RWPE1 (cell line): Measurements from ENCODE around the gene MYPN.

Experiments used
- CTCF ChIA-PET: fragments of 350-600 bp; sonication (Branson Sonifier 250); formaldehyde crosslinking; extraction: SDS; loops from one replicate; lab custom pipeline; 2021; lab: Yijun Ruan, JAX
- POLR2A ChIA-PET: fragments of 400-600 bp; formaldehyde crosslinking; extraction: SDS; loops from one replicate; lab custom pipeline; 2020; ENCODE audit warnings: antibody characterized with exemption; ENCODE audit not compliant: low non-redundant PET; lab: Yijun Ruan, JAX
- DNase-seq: peaks from one replicate; pipeline ENCODE4 v3.0.0; 2012; ENCODE audit warnings: low spot score
- H3K27ac ChIP-seq: fragments of 450-650 bp; 2 replicates; pipeline ENCODE4 v1.5.1; 2017
- CTCF ChIP-seq: fragments of 450-650 bp; conservative IDR thresholded peaks from 2 replicates; pipeline ENCODE4 v1.5.1; 2017; ENCODE audit warnings: low read depth, mild to moderate bottlenecking

The MYPN gene

GRCh38 chr10:68218786-68219185 is 109.5 kb downstream of the MYPN start:
- CTCF ChIA-PET: no interaction called here
- TF ChIP-seq CTCF: no peak
- no peak for DNase-seq
- POLR2A ChIA-PET: no interaction called here
- no peak overlapping the region for H3K27ac ChIP-seq

GRCh38 chr10:68221196-68221595 is 111.9 kb downstream of the MYPN start:
- no peak for TF ChIP-seq CTCF
- DNase-seq: no peak
- CTCF ChIA-PET: no interaction called here
- H3K27ac ChIP-seq: no peak overlapping the region
- POLR2A ChIA-PET: no interaction called here

- CTCF ChIA-PET: interaction anchor here (2.0 kb wide), 1 partner anchor 10 kb away, joined by 6 read pairs; no protein-coding TSS in a partner anchor
- POLR2A ChIA-PET: no interaction called here
Observed at GRCh38 chr10:68222391-68222790, 113.1 kb downstream of the MYPN start.

GRCh38 chr10:68223535-68224165 is 114.4 kb downstream of the MYPN start:
- POLR2A ChIA-PET: no interaction called here

More at GRCh38 chr10:68222391-68222790, 113.1 kb downstream of the MYPN start:
- no peak for DNase-seq
- no peak overlapping the region for H3K27ac ChIP-seq
- no peak for TF ChIP-seq CTCF

GRCh38 chr10:68224810-68225209 is 115.5 kb downstream of the MYPN start:
- H3K27ac ChIP-seq: no peak overlapping the region
- DNase-seq: no peak
- POLR2A ChIA-PET: no interaction called here
- TF ChIP-seq CTCF: no peak
- CTCF ChIA-PET: no interaction called here

More at GRCh38 chr10:68223535-68224165, 114.4 kb downstream of the MYPN start:
- no peak overlapping the region for H3K27ac ChIP-seq
- DNase-seq: no peak
- CTCF ChIA-PET: interaction anchor here (0.6 to 2.0 kb wide), 3 partner anchors 11 to 111 kb away, joined by 3 to 6 read pairs (median 5); no protein-coding TSS in a partner anchor
- no peak for TF ChIP-seq CTCF

DNA sequence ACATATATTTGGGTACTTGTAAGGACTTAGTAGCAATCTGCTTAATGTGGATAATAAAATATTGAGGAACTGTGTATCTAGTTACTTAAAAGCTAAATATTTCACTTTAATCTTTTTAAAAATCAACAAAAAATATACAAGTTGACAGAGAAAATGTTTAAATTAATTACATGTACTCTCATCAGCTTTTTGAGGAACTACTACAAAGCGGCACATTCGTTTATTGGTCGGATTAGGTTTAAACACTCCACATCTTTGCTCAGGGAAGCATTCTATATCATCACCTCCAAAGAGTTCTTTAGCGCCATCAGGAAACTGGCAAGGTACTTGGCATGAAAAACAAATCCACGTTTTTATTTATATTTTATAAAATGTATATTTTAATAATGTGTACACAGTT is 121.0 kb downstream of the MYPN start:
- POLR2A ChIA-PET: no interaction called here
- TF ChIP-seq CTCF: no peak

More for the DNA sequence above, 121.0 kb downstream of the MYPN start:
- DNase-seq: no peak
- no peak overlapping the region for H3K27ac ChIP-seq
- CTCF ChIA-PET: interaction anchor here (1.0 to 1.6 kb wide), 3 partner anchors 17 to 72 kb away, joined by 3 to 4 read pairs (median 4); no protein-coding TSS in a partner anchor
